Measurements from ENCODE around the gene STUB1.

- TF ChIP-seq POLR2AphosphoS5 (IDR thresholded peaks at IDR 0.05) (peak in 2 of 3 donors; percentile 85 to 93), CTCF (IDR thresholded peaks at IDR 0.05) (no peak)
These were observed 31.2 kb upstream of the STUB1 start, which contains the start of gene WDR90 for GRCh38 chr16:648781-649589.
